NT2/D1 (cell line): ENCODE measurements around the gene PLCB4.

ENCODE experiments used
- DNase-seq: peaks from one replicate; pipeline ENCODE4 v3.0.0-alpha.2; 2011; ENCODE audit warnings: low read depth, low spot score
- H3K27me3 ChIP-seq: 2 replicates; pipeline ENCODE4 v1.6.0; 2011; ENCODE audit warnings: mild to moderate bottlenecking; ENCODE audit not compliant: insufficient read length, insufficient read depth
- H3K36me3 ChIP-seq: 2 replicates; pipeline ENCODE4 v1.6.1; 2011; ENCODE audit warnings: mild to moderate bottlenecking, low read length, mixed read lengths; ENCODE audit not compliant: insufficient read depth, insufficient read length
- H3K4me1 ChIP-seq: 2 replicates; pipeline ENCODE4 v1.5.1; 2011; ENCODE audit not compliant: insufficient read depth, insufficient read length
- H3K4me3 ChIP-seq: 2 replicates; pipeline ENCODE4 v1.5.1; 2011; ENCODE audit warnings: low read depth; ENCODE audit not compliant: insufficient read length
- H3K9ac ChIP-seq: 2 replicates; pipeline ENCODE4 v1.6.0; 2011; ENCODE audit warnings: low read depth; ENCODE audit not compliant: insufficient read length
- H3K9me3 ChIP-seq: 2 replicates; pipeline ENCODE4 v1.5.1; 2011; ENCODE audit warnings: mild to moderate bottlenecking, low read length; ENCODE audit not compliant: insufficient read depth
- SUZ12 ChIP-seq: IDR thresholded peaks from 2 replicates; pipeline ENCODE4 v1.6.1; 2011; ENCODE audit not compliant: insufficient read length, insufficient read depth; ENCODE audit errors: extremely low read depth
- YY1 ChIP-seq: IDR thresholded peaks from 2 replicates; pipeline ENCODE4 v1.6.1; 2011; ENCODE audit not compliant: insufficient read length, insufficient read depth
- ZNF274 ChIP-seq: IDR thresholded peaks from 2 replicates; pipeline ENCODE4 v1.6.1; 2011; ENCODE audit warnings: mild to moderate bottlenecking, low read depth, low read length

Gene PLCB4

GRCh38 chr20:9363673-9364072, 294.8 kb downstream of the PLCB4 start:
- Histone ChIP-seq H3K9me3 (no peaks in the 10 kb centered on the region), H3K27me3 (no peaks in the 10 kb centered on the region), H3K4me1 (no peaks in the 10 kb centered on the region), H3K9ac (no peak overlapping the region), H3K36me3 (peaks cover 13% of the 10 kb centered on the region), H3K4me3 (no peak overlapping the region)
- TF ChIP-seq ZNF274 (no peak), YY1 (no peak), SUZ12 (no peak)
- no peak for DNase-seq

- Histone ChIP-seq H3K9ac (no peak overlapping the region), H3K9me3 (no peaks in the 10 kb centered on the region), H3K4me1 (no peaks in the 10 kb centered on the region), H3K27me3 (no peaks in the 10 kb centered on the region), H3K4me3 (no peak overlapping the region), H3K36me3 (peaks cover 17% of the 10 kb centered on the region)
- no peak for DNase-seq
- no peak for TF ChIP-seq YY1
- no peak for TF ChIP-seq SUZ12
- TF ChIP-seq ZNF274 = no peak
Measured at GRCh38 chr20:9367328-9367727, 298.4 kb downstream of the PLCB4 start.

- H3K36me3 ChIP-seq = peaks cover 17% of the 10 kb centered on the region
- no peak overlapping the region for H3K9ac ChIP-seq
- H3K27me3 ChIP-seq = no peaks in the 10 kb centered on the region
- H3K4me1 ChIP-seq = no peaks in the 10 kb centered on the region
- no peaks in the 10 kb centered on the region for H3K9me3 ChIP-seq
- DNase-seq = no peak
- no peak for TF ChIP-seq ZNF274
- no peak for TF ChIP-seq YY1
- no peak for TF ChIP-seq SUZ12
- no peak overlapping the region for H3K4me3 ChIP-seq
Measured at GRCh38 chr20:9367746-9368145, 298.9 kb downstream of the PLCB4 start.

DNA sequence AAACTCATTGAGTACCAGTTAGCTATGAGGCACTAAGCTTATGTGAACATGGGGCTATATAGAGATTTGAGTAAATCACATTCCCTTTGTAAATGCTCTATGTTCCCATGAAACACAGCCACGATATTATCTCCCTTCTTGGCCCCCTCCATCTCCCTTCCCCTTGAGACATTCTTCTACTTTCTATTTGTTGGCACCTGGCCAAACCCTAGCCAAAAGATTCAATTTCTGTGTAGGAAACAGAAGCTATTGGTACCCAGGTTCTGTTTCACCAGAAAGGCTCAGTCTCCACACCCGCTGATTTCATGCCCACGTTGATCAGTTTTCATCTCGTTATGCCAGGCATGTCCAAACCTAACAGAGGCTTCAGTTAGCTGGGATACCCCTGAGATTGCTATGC, 300.0 kb downstream of the PLCB4 start:
- Histone ChIP-seq H3K9me3 (peaks cover 4% of the 10 kb centered on the region; the same call in 1 of the 2 replicates), H3K4me1 (no peaks in the 10 kb centered on the region), H3K36me3 (peaks cover 8% of the 10 kb centered on the region), H3K4me3 (no peak overlapping the region), H3K9ac (no peak overlapping the region), H3K27me3 (no peaks in the 10 kb centered on the region)
- DNase-seq = no peak
- no peak for TF ChIP-seq ZNF274

DNA sequence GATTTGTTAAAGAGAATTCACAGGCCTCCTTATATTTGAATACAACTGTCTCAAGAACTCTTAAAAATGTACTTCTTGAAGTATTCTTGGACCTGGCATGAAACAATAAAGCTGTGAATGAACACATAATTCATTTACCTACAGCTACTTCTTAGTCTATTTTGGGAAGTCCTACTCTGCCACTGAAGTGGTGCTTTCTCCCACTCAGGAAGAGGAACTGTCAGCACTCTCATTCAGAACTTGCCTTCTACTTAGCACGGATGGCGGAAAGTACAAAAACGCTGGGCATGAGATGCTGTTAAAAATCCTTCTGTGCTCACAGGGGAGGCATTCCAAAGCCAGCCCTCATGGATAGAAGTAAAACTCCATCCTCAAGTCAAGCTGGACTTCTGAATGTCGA, 300.7 kb downstream of the PLCB4 start:
- Histone ChIP-seq H3K4me3 (no peak overlapping the region), H3K9me3 (peaks cover 4% of the 10 kb centered on the region; the same call in 1 of the 2 replicates), H3K27me3 (no peaks in the 10 kb centered on the region), H3K36me3 (peaks cover 8% of the 10 kb centered on the region), H3K9ac (no peak overlapping the region), H3K4me1 (no peaks in the 10 kb centered on the region)
- no peak for DNase-seq
- TF ChIP-seq ZNF274 (no peak), SUZ12 (no peak), YY1 (no peak)

GRCh38 chr20:9374072-9374471, 305.2 kb downstream of the PLCB4 start:
- Histone ChIP-seq H3K4me3 (no peak overlapping the region), H3K27me3 (no peaks in the 10 kb centered on the region), H3K9me3 (peaks cover 4% of the 10 kb centered on the region; the same call in 1 of the 2 replicates), H3K36me3 (peaks cover 5% of the 10 kb centered on the region), H3K4me1 (no peaks in the 10 kb centered on the region), H3K9ac (no peak overlapping the region)
- TF ChIP-seq SUZ12 (no peak), ZNF274 (no peak), YY1 (no peak)
- DNase-seq = no peak

DNA sequence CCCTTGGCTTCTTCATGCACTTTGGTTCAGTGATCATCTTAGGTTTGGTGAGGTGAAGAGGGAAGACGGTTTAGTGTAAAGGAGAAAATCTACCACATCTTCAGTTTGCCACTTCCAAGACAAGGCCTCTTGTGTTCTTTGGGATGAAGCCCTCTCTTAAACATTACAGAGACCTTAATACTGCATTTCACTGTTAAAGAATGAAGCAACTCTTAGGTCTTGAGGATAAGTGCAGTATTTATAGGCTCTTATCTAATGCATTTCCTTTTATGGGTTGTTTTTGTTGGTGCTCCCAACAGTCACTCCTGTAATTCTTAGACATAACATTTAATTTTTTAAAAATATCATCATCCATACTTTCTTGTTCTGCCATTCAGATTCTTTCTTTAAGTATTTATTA, 305.6 kb downstream of the PLCB4 start:
- no peaks in the 10 kb centered on the region for H3K27me3 ChIP-seq
- no peaks in the 10 kb centered on the region for H3K4me1 ChIP-seq
- H3K9me3 ChIP-seq = peaks cover 4% of the 10 kb centered on the region; the same call in 1 of the 2 replicates
- peaks cover 5% of the 10 kb centered on the region for H3K36me3 ChIP-seq
- TF ChIP-seq SUZ12 (no peak), ZNF274 (no peak), YY1 (no peak)
- H3K9ac ChIP-seq = no peak overlapping the region
- no peak overlapping the region for H3K4me3 ChIP-seq
- DNase-seq = no peak
